ENCODE results near the gene COMMD8. TPM values are rescaled to one million over a fixed set of nuclear protein-coding genes. Genes with fewer than 3 reads are reported as not detected.

Gene COMMD8
- 11.0 to 14.1 TPM (median 11.5 TPM) in 5 replicates for total RNA-seq (2022; extraction: Qiagen RNA extraction)

DNA sequence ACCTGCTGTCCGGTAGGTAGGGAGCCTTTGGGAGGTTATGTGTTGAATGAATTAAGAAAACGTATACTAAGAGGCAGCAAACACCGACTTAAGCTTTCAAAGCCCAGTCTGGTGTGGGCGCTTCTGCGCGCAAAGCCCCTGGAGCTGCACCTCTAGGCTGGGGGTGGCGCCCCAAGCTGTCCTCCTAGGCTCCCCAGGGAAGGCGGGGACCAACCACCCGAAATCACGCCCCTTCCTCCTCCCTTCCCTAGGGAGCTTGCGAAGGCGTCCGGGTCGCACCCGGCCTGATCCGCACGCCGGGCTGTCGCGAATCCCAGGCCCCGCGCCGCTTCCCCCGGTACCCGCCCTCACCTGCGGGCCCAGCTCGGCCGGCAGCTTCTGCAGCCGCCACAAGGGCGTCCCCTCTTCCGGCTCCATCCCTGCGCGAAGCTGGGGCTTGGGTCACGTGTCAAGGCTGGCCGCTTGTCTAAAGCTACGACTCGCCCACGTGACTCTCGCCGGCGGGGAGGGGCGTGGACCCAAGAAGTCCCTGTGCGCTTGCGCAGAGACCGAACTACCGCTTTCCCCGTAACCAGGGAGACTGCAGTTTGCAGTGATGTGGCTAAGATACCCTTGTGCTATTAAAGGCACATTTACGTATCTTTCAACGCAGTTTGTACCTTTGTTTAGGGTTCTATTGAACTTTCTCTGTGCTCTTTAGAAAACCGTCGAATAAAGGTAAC, at the start of gene COMMD8:
Gene COMMD8 (minus strand): TSS at position 468 of the 722 bp plus-strand sequence. CDS start 51 bp downstream, at position 417.

GRCh38 chr4:47485047-47485692, 21.7 kb upstream of the COMMD8 start, which contains the start of gene ATP10D:
TSS of gene ATP10D (plus strand) at chr4:47485275. CDS start at chr4:47512541, 27,266 bp downstream.

Other genes with a start within 250 kb of the COMMD8 start
- 1.9 to 3.4 TPM (median 2.4 TPM) in 5 replicates for gene ATP10D, start 21.6 kb upstream of the COMMD8 start, total RNA-seq (2022; extraction: Qiagen RNA extraction)